Body of pancreas (tissue), 4 donors: ENCODE results near the gene SNPH.

ENCODE experiments used
- CTCF ChIP-seq, 7 experiments: fragments of 450-650 bp in 4 of 7; fragments of 200-600 bp in 3 of 7; sonication (generic) in 3 of 7; IDR thresholded peaks; one replicate each; pipeline ENCODE4 v1.5.1; 2016 to 2019; ENCODE audit warnings: antibody characterized with exemption in 7 of 7
- POLR2A ChIP-seq, 3 donors: fragments of 450-650 bp; IDR thresholded peaks; one replicate each; pipeline ENCODE4 v1.6.1; 2016; ENCODE audit warnings: antibody characterized with exemption in 3 of 3, mild to moderate bottlenecking in 2 of 3

- TF ChIP-seq CTCF (IDR thresholded peaks at IDR 0.05): no peak
- no peak for TF ChIP-seq POLR2A (IDR thresholded peaks at IDR 0.05)
Observed at GRCh38 chr20:1306316-1307135, 40.4 kb downstream of the SNPH start.
